Measurements from ENCODE around the gene SERPINA12. TPM values are rescaled to one million over a fixed set of nuclear protein-coding genes. Genes with fewer than 3 reads are reported as not detected.

Gene SERPINA12
- total RNA-seq, 6 experiments from 2014 or later, result 0.26 to 2.8 (median 0.39) TPM; not detected in 3

GRCh38 chr14:94472842-94473241, 36.4 kb downstream of the SERPINA12 start:
- intact Hi-C loops (cut with DNase I), result no loop called here
- DNase-seq (peak in 1 of 3 donors; percentile 27), ATAC-seq (no peak)
- H3K9me3 ChIP-seq, result no peaks in the 10 kb centered on the region
- no peak overlapping the region for H3K27ac ChIP-seq
- peaks cover 0 to 8% (median 0%) of the 10 kb centered on the region in 4 donors for H3K4me1 ChIP-seq
- H3K36me3 ChIP-seq, result no peaks in the 10 kb centered on the region
- no peaks in the 10 kb centered on the region for H3K27me3 ChIP-seq
- H3K4me3 ChIP-seq, result no peak overlapping the region
- TF ChIP-seq CTCF (IDR thresholded peaks at IDR 0.05) (no peak), POLR2A (IDR thresholded peaks at IDR 0.05) (no peak)
- 86% methylated on average over 2 of the region's 4 CpGs for WGBS (ENCODE audit: insufficient coverage, low coverage, low lambda C conversion rate, missing lambda C conversion rate)

GRCh38 chr14:94471045-94471444, 38.2 kb downstream of the SERPINA12 start:
- ATAC-seq, result peak in 3 of 4 donors; percentile 29 to 49 (median 48)
- no peaks in the 10 kb centered on the region for H3K9me3 ChIP-seq
- DNase-seq, result no peak
- TF ChIP-seq POLR2A (IDR thresholded peaks at IDR 0.05), result no peak
- TF ChIP-seq CTCF (IDR thresholded peaks at IDR 0.05), result no peak
- H3K4me3 ChIP-seq, result no peak overlapping the region
- no peaks in the 10 kb centered on the region for H3K27me3 ChIP-seq
- H3K36me3 ChIP-seq, result no peaks in the 10 kb centered on the region
- WGBS (ENCODE audit: insufficient coverage, low coverage, low lambda C conversion rate, missing lambda C conversion rate), result 26% methylated on average over 2 of the region's 2 CpGs
- H3K4me1 ChIP-seq, result peaks cover 0 to 8% (median 0%) of the 10 kb centered on the region in 4 donors
- H3K27ac ChIP-seq, result no peak overlapping the region
- intact Hi-C loops (cut with DNase I), result no loop called here

GRCh38 chr14:94470311-94470710, 39.0 kb downstream of the SERPINA12 start:
- no peak for TF ChIP-seq POLR2A (IDR thresholded peaks at IDR 0.05)
- no peak for TF ChIP-seq CTCF (IDR thresholded peaks at IDR 0.05)

GRCh38 chr14:94469261-94469660, 40.0 kb downstream of the SERPINA12 start:
- Histone ChIP-seq H3K4me3 (no peak overlapping the region), H3K4me1 (peaks cover 0 to 8% (median 0%) of the 10 kb centered on the region in 4 donors), H3K9me3 (no peaks in the 10 kb centered on the region), H3K36me3 (no peaks in the 10 kb centered on the region), H3K27me3 (no peaks in the 10 kb centered on the region), H3K27ac (no peak overlapping the region)
- WGBS (ENCODE audit: insufficient coverage, low coverage, low lambda C conversion rate, missing lambda C conversion rate), result 83% methylated on average over 3 of the region's 3 CpGs
- ATAC-seq (no peak), DNase-seq (peak in 1 of 3 donors; percentile 29)
- TF ChIP-seq POLR2A (IDR thresholded peaks at IDR 0.05), result no peak
- TF ChIP-seq CTCF (IDR thresholded peaks at IDR 0.05), result no peak
- intact Hi-C loops (cut with DNase I), result no loop called here

More at GRCh38 chr14:94470311-94470710, 39.0 kb downstream of the SERPINA12 start:
- WGBS (ENCODE audit: insufficient coverage, low coverage, low lambda C conversion rate, missing lambda C conversion rate), result 19% methylated on average over 2 of the region's 2 CpGs
- no peak for ATAC-seq
- H3K9me3 ChIP-seq, result no peaks in the 10 kb centered on the region
- H3K4me1 ChIP-seq, result peaks cover 0 to 8% (median 0%) of the 10 kb centered on the region in 4 donors
- no peaks in the 10 kb centered on the region for H3K36me3 ChIP-seq
- H3K27me3 ChIP-seq, result no peaks in the 10 kb centered on the region
- peak in 1 of 3 donors; percentile 18 for DNase-seq
- no peak overlapping the region for H3K27ac ChIP-seq
- intact Hi-C loops (cut with DNase I), result no loop called here
- H3K4me3 ChIP-seq, result no peak overlapping the region

Measured in right lobe of liver (tissue), 6 donors.